Measurements from ENCODE around the gene PI4KA. TPM values are rescaled to one million over a fixed set of nuclear protein-coding genes. Genes with fewer than 3 reads are reported as not detected.

PI4KA gene
- total and polyA plus RNA-seq, 2 of the 13 experiments (the other 11 are each of a cell fraction or from before 2014, with no cell fraction given) = 27.4 to 56.4 TPM

- no peak for TF ChIP-seq ZBTB10 (CRISPR knock-in tag; IDR thresholded peaks at IDR 0.05; ENCODE audit: borderline replicate concordance)
- TF ChIP-seq ZNF512B (CRISPR knock-in tag; IDR thresholded peaks at IDR 0.05; ENCODE audit: borderline replicate concordance) = no peak
- no peak for TF ChIP-seq TRIM24 (CRISPR knock-in tag; IDR thresholded peaks at IDR 0.05)
- no peak for TF ChIP-seq GABPB1 (CRISPR knock-in tag; IDR thresholded peaks at IDR 0.05)
- TF ChIP-seq SRF (IDR thresholded peaks at IDR 0.05; ENCODE audit: low read depth, low read length) = no peak
- no peak for TF ChIP-seq MXD3 (CRISPR knock-in tag; IDR thresholded peaks at IDR 0.05)
- no peak for TF ChIP-seq ZFP82 (CRISPR knock-in tag; IDR thresholded peaks at IDR 0.05; ENCODE audit: borderline replicate concordance)
- no peak for TF ChIP-seq ZNF354B (CRISPR knock-in tag; IDR thresholded peaks at IDR 0.05)
- TF ChIP-seq ZNF740 (CRISPR knock-in tag; IDR thresholded peaks at IDR 0.05) = no peak
- no peak for TF ChIP-seq HOXA5 (CRISPR knock-in tag; IDR thresholded peaks at IDR 0.05)
- TF ChIP-seq ZNF343 (CRISPR knock-in tag; IDR thresholded peaks at IDR 0.05) = no peak
- TF ChIP-seq CENPBD1 (CRISPR knock-in tag; IDR thresholded peaks at IDR 0.05; ENCODE audit: borderline replicate concordance, low read depth) = no peak
- TF ChIP-seq ZNF160 (CRISPR knock-in tag; IDR thresholded peaks at IDR 0.05) = no peak
- TF ChIP-seq KLF11 (CRISPR knock-in tag; IDR thresholded peaks at IDR 0.05) = no peak
- no peak for TF ChIP-seq MLLT10 (CRISPR knock-in tag; IDR thresholded peaks at IDR 0.05)
- no peak for TF ChIP-seq ZNF605 (CRISPR knock-in tag; IDR thresholded peaks at IDR 0.05)
Measured at GRCh38 chr22:20766530-20766929, 92.1 kb downstream of the PI4KA start (continued).

Data from HepG2 (cell line).